Endothelial cell of umbilical vein (primary cell): ENCODE results near the gene BBS5. TPM values are rescaled to one million over a fixed set of nuclear protein-coding genes. Genes with fewer than 3 reads are reported as not detected.

Experiments used
- BruUV-seq: library from RNA; stranded (reverse); fragments of 400-500 nt; replicated peaks from 2 replicates; lab custom pipeline; 2021; lab: Mats Ljungman, UMichigan
- CTCF ChIA-PET: fragments of 300-600, 350-600 bp; sonication (Branson Sonifier 250); formaldehyde crosslinking; loops from one replicate; lab custom pipeline; 2021; ENCODE audit warnings: antibody characterized with exemption, inconsistent platforms; lab: Charles Lee
- POLR2A ChIA-PET: fragments of 300-600, 350-600 bp; sonication (Branson Sonifier 250); formaldehyde crosslinking; loops from one replicate; lab custom pipeline; 2021; ENCODE audit warnings: antibody characterized with exemption, inconsistent platforms; lab: Charles Lee
- DNase-seq: peaks from one replicate; pipeline ENCODE4 v3.0.0-alpha.2; 2011; ENCODE audit warnings: low read depth, low spot score
- FAIRE-seq: peaks from 2 replicates; lab custom pipeline; 2011; peaks lifted over from hg19 to GRCh38; lab: Jason Lieb, UNC
- H2AFZ ChIP-seq: 2 replicates; pipeline ENCODE4 v1.6.0; 2012; ENCODE audit warnings: low read depth, low read length, control low read depth, inconsistent platforms
- H3K27ac ChIP-seq: 2 replicates; pipeline ENCODE4 v1.5.1; 2011; ENCODE audit warnings: low read depth, mild to moderate bottlenecking, control low read depth, low read length, moderate library complexity; ENCODE audit not compliant: insufficient read depth
- H3K27me3 ChIP-seq, 2 experiments: 2 replicates each; pipeline versions ENCODE4 v1.6.0 to v1.6.1; 2011; ENCODE audit warnings: low read length in 2 of 2, mixed read lengths in 1 of 2; ENCODE audit not compliant: control insufficient read depth in 2 of 2, insufficient read depth in 2 of 2
- H3K36me3 ChIP-seq, 2 experiments: 2 replicates in 1 of 2; 3 replicates in 1 of 2; pipeline ENCODE4 v1.5.1; 2011; ENCODE audit warnings: low read length in 2 of 2, mild to moderate bottlenecking in 1 of 2, moderate library complexity in 1 of 2; ENCODE audit not compliant: control insufficient read depth in 2 of 2, insufficient read depth in 2 of 2; ENCODE audit errors: extremely low read depth in 1 of 2
- H3K4me1 ChIP-seq: 3 replicates; pipeline ENCODE4 v1.5.1; 2011; ENCODE audit warnings: mild to moderate bottlenecking, low read length; ENCODE audit not compliant: control insufficient read depth, insufficient read depth; ENCODE audit errors: extremely low read depth
- H3K4me2 ChIP-seq: 2 replicates; pipeline ENCODE4 v1.6.1; 2011; ENCODE audit warnings: low read length, control low read depth, mixed read lengths; ENCODE audit not compliant: insufficient read depth
- H3K4me3 ChIP-seq, 3 experiments: fragments of 200-600 bp in 1 of 3; sonication (generic), shearing (Covaris generic) in 1 of 3; replicated peaks in 1 of 3; 2 replicates each; pipeline ENCODE4 v1.5.1; 2011 to 2016; ENCODE audit warnings: control low read depth in 3 of 3, low read length in 3 of 3, mild to moderate bottlenecking in 2 of 3, inconsistent platforms in 1 of 3, low read depth in 1 of 3, moderate library complexity in 1 of 3; ENCODE audit not compliant: insufficient read depth in 1 of 3
- H3K79me2 ChIP-seq: 2 replicates; pipeline ENCODE4 v1.6.0; 2012; ENCODE audit warnings: low read length, inconsistent platforms; ENCODE audit not compliant: control insufficient read depth, insufficient read depth
- H3K9ac ChIP-seq: replicated peaks from 2 replicates; pipeline ENCODE3; 2011; ENCODE audit warnings: low read length, control low read depth; ENCODE audit not compliant: insufficient read depth; ENCODE audit errors: extremely low read depth
- H3K9me1 ChIP-seq: replicated peaks from 3 replicates; pipeline ENCODE4 v1.6.0; 2011; ENCODE audit warnings: mild to moderate bottlenecking, low read length; ENCODE audit not compliant: control insufficient read depth, insufficient read depth; ENCODE audit errors: extremely low read depth
- H3K9me3 ChIP-seq: replicated peaks from 2 replicates; pipeline ENCODE4 v1.5.1; 2012; ENCODE audit warnings: low read length, inconsistent platforms; ENCODE audit not compliant: control insufficient read depth, insufficient read depth
- H4K20me1 ChIP-seq: replicated peaks from 2 replicates; pipeline ENCODE3; 2011; ENCODE audit warnings: mild to moderate bottlenecking, low read length; ENCODE audit not compliant: control insufficient read depth, insufficient read depth; ENCODE audit errors: extremely low read depth
- CTCF ChIP-seq, 2 donors: IDR thresholded peaks; 1 replicate in 1 of 2; 2 replicates in 1 of 2; pipeline ENCODE4 v1.5.1; 2011; ENCODE audit warnings: low read length in 2 of 2, mild to moderate bottlenecking in 2 of 2, moderate library complexity in 2 of 2, control low read depth in 1 of 2, inconsistent platforms in 1 of 2, low read depth in 1 of 2; ENCODE audit not compliant: insufficient read depth in 1 of 2; ENCODE audit errors: extremely low read depth in 1 of 2
- EZH2 ChIP-seq: IDR thresholded peaks from 2 replicates; pipeline ENCODE4 v1.6.1; 2012; ENCODE audit warnings: borderline replicate concordance, low read depth, mild to moderate bottlenecking, moderate library complexity, low read length, inconsistent platforms; ENCODE audit not compliant: severe bottlenecking
- FOS ChIP-seq: IDR thresholded peaks from 2 replicates; pipeline ENCODE4 v1.6.1; 2011; ENCODE audit warnings: mild to moderate bottlenecking, low read length, moderate library complexity, borderline replicate concordance; ENCODE audit not compliant: insufficient read depth
- GATA2 ChIP-seq: IDR thresholded peaks from 2 replicates; pipeline ENCODE4 v1.7.0; 2011; ENCODE audit warnings: low read depth, mild to moderate bottlenecking, moderate library complexity, mixed read lengths, low read length; ENCODE audit not compliant: insufficient read length, insufficient read depth
- JUN ChIP-seq: IDR thresholded peaks from 2 replicates; pipeline ENCODE4 v1.6.1; 2011; ENCODE audit warnings: borderline replicate concordance, low read depth; ENCODE audit not compliant: insufficient read length, insufficient read depth
- MAX ChIP-seq: IDR thresholded peaks from 2 replicates; pipeline ENCODE4 v1.6.1; 2011; ENCODE audit not compliant: insufficient read depth, insufficient read length
- MYC ChIP-seq: IDR thresholded peaks from one replicate; pipeline ENCODE4 v1.6.1; 2011; ENCODE audit warnings: mild to moderate bottlenecking, low read depth, low read length
- POLR2A ChIP-seq: IDR thresholded peaks from 2 replicates; pipeline ENCODE4 v1.6.1; 2012; ENCODE audit warnings: low read depth, mild to moderate bottlenecking, control low read depth, low read length
- POLR2AphosphoS5 ChIP-seq: IDR thresholded peaks from 2 replicates; pipeline ENCODE4 v1.6.1; 2012; ENCODE audit warnings: low read depth, mild to moderate bottlenecking, control low read depth, low read length, moderate library complexity; ENCODE audit not compliant: insufficient read depth
- dilution Hi-C: fragments of 300-500 bp; cut with MboI; formaldehyde crosslinking; loops from one replicate; pipeline ENCODE4 v1.15.0; 2019; ENCODE audit warnings: low sequenced_read_pairs; ENCODE audit not compliant: extremely low pct_ligation_motif_present
- intact Hi-C: fragments of 100-400 bp; cut with micrococcal nuclease; formaldehyde crosslinking; loops from one replicate; pipeline ENCODE4 v1.10.0; 2022
- polyA plus RNA-seq, 4 experiments: library from polyadenylated mRNA; depleted of rRNA in 3 of 4; stranded (reverse) in 3 of 4; unstranded in 1 of 4; fragments of >200 nt; gene quantifications; 2 replicates each; pipeline versions ENCODE4 v1.2.1 to v1.2.3, GENCODE V29; 2011 to 2012; ENCODE audit warnings: missing spikeins in 1 of 4
- total RNA-seq: library from RNA; stranded (reverse); gene quantifications from 2 replicates; pipeline ENCODE4 v1.2.3, GENCODE V29; 2021

Gene BBS5
- total and polyA plus RNA-seq, 2 donors (not counting 3 experiments of a cell fraction or from before 2014, with no cell fraction given) = 2.9 to 5.6 TPM

GRCh38 chr2:169509955-169510354, 30.7 kb downstream of the BBS5 start:
- BruUV-seq = no TSS peak
- no peak overlapping the region for H3K4me2 ChIP-seq
- intact Hi-C loops = no loop called here

More at GRCh38 chr2:169509955-169510354, 30.7 kb downstream of the BBS5 start:
- Histone ChIP-seq H3K27me3 (no peaks in the 10 kb centered on the region), H3K4me1 (peaks cover 13% of the 10 kb centered on the region), H3K79me2 (no peaks in the 10 kb centered on the region), H3K4me3 (no peak overlapping the region), H3K9me3 (no peaks in the 10 kb centered on the region), H3K27ac (no peak overlapping the region), H2AFZ (no peak overlapping the region), H3K9ac (no peak overlapping the region), H3K36me3 (no peaks in the 10 kb centered on the region), H4K20me1 (no peaks in the 10 kb centered on the region), H3K9me1 (no peaks in the 10 kb centered on the region)
- FAIRE-seq (no peak), DNase-seq (no peak)
- POLR2A ChIA-PET = no interaction called here
- CTCF ChIA-PET = interaction anchor here (0.7 to 1.0 kb wide), 3 partner anchors 18 to 58 kb away, joined by 3 to 4 read pairs (median 3); no protein-coding TSS in a partner anchor
- no peak for TF ChIP-seq POLR2AphosphoS5
- TF ChIP-seq POLR2A = no peak
- TF ChIP-seq FOS = no peak
- TF ChIP-seq MYC = no peak
- TF ChIP-seq CTCF (IDR thresholded peaks at IDR 0.05; ENCODE audit: extremely low read depth in 1 of 2, insufficient read depth in 1 of 2, low read depth in 1 of 2, low read length in 2 of 2) = no peak
- TF ChIP-seq MAX = no peak
- TF ChIP-seq GATA2 = no peak
- no peak for TF ChIP-seq EZH2
- no peak for TF ChIP-seq JUN
- dilution Hi-C loops = no loop called here
